Measurements from ENCODE around the gene TEN1. TPM values are rescaled to one million over a fixed set of nuclear protein-coding genes. Genes with fewer than 3 reads are reported as not detected.
A peak's percentile ranks its signal among the peaks of the same experiment; 100 is the strongest.

The TEN1 gene
- total and polyA plus RNA-seq, 9 of the 15 experiments (the other 6 are each of a cell fraction or from before 2014, with no cell fraction given) = 1.3 to 25.7 (median 10.1) TPM

DNA sequence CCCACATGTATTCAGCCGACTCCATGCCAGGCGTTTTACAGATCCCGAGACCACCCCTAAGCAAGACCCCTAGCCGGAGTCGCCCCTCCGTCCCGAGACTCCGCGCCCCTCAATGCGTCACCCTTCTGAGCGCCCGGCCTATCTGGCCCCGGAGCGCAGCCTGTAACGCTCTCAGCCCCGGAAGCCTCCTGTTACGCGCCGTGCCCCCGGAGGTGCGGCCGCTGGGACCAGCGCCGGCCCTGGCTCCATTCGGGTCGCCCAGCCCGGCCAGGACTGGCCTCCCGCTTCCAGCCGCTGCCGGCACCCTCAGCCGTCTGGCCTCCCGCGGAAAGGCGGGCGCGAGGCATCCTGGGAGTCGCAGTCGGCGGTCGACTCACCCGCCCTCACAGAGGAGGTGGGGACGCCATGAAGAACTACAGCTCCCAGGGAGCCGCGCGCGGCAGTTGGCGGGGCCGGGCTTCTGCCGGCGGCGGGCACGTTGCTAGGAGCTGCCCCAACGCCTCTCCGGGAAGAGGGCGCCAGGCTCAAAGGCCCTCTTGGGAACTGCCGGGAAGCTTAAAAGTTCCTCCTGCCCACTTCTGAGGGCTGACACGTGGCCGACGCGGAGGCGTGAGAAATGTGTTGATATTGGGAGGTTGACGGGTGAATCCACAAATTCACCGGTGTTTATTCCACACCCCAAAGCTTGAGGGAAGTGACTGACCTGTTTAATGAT, 38.2 kb upstream of the TEN1 start, which contains the start of gene FBF1 (continued):
- TF ChIP-seq, protein P1, sequence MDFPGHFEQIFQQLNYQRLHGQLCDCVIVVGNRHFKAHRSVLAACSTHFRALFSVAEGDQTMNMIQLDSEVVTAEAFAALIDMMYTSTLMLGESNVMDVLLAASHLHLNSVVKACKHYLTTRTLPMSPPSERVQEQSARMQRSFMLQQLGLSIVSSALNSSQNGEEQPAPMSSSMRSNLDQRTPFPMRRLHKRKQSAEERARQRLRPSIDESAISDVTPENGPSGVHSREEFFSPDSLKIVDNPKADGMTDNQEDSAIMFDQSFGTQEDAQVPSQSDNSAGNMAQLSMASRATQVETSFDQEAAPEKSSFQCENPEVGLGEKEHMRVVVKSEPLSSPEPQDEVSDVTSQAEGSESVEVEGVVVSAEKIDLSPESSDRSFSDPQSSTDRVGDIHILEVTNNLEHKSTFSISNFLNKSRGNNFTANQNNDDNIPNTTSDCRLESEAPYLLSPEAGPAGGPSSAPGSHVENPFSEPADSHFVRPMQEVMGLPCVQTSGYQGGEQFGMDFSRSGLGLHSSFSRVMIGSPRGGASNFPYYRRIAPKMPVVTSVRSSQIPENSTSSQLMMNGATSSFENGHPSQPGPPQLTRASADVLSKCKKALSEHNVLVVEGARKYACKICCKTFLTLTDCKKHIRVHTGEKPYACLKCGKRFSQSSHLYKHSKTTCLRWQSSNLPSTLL (IDR thresholded peaks at IDR 0.05) = no peak
- no peak for TF ChIP-seq NUFIP1 (IDR thresholded peaks at IDR 0.05; ENCODE audit: partially characterized antibody)
- no peak for TF ChIP-seq ZNF764 (CRISPR knock-in tag; IDR thresholded peaks at IDR 0.05; ENCODE audit: low read depth)
- TF ChIP-seq POLR2B (IDR thresholded peaks at IDR 0.05; ENCODE audit: low read depth, partially characterized antibody) = peak; percentile 93
- TF ChIP-seq, protein P2, sequence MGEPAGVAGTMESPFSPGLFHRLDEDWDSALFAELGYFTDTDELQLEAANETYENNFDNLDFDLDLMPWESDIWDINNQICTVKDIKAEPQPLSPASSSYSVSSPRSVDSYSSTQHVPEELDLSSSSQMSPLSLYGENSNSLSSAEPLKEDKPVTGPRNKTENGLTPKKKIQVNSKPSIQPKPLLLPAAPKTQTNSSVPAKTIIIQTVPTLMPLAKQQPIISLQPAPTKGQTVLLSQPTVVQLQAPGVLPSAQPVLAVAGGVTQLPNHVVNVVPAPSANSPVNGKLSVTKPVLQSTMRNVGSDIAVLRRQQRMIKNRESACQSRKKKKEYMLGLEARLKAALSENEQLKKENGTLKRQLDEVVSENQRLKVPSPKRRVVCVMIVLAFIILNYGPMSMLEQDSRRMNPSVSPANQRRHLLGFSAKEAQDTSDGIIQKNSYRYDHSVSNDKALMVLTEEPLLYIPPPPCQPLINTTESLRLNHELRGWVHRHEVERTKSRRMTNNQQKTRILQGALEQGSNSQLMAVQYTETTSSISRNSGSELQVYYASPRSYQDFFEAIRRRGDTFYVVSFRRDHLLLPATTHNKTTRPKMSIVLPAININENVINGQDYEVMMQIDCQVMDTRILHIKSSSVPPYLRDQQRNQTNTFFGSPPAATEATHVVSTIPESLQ (CRISPR knock-in tag; IDR thresholded peaks at IDR 0.05) = peak; percentile 96
- TF ChIP-seq, protein P3, sequence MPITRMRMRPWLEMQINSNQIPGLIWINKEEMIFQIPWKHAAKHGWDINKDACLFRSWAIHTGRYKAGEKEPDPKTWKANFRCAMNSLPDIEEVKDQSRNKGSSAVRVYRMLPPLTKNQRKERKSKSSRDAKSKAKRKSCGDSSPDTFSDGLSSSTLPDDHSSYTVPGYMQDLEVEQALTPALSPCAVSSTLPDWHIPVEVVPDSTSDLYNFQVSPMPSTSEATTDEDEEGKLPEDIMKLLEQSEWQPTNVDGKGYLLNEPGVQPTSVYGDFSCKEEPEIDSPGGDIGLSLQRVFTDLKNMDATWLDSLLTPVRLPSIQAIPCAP (CRISPR knock-in tag; IDR thresholded peaks at IDR 0.05; ENCODE audit: borderline replicate concordance) = no peak
- no peak for TF ChIP-seq NCOA2 (IDR thresholded peaks at IDR 0.05; ENCODE audit: partially characterized antibody in 2 of 2)
- TF ChIP-seq ELF4 (CRISPR knock-in tag; IDR thresholded peaks at IDR 0.05) = no peak
- TF ChIP-seq SMAD1 (IDR thresholded peaks at IDR 0.05; ENCODE audit: low read depth, low read length, partially characterized antibody) = no peak
- no peak for TF ChIP-seq HOXB6 (CRISPR knock-in tag; IDR thresholded peaks at IDR 0.05; ENCODE audit: borderline replicate concordance)
- TF ChIP-seq, protein P4, sequence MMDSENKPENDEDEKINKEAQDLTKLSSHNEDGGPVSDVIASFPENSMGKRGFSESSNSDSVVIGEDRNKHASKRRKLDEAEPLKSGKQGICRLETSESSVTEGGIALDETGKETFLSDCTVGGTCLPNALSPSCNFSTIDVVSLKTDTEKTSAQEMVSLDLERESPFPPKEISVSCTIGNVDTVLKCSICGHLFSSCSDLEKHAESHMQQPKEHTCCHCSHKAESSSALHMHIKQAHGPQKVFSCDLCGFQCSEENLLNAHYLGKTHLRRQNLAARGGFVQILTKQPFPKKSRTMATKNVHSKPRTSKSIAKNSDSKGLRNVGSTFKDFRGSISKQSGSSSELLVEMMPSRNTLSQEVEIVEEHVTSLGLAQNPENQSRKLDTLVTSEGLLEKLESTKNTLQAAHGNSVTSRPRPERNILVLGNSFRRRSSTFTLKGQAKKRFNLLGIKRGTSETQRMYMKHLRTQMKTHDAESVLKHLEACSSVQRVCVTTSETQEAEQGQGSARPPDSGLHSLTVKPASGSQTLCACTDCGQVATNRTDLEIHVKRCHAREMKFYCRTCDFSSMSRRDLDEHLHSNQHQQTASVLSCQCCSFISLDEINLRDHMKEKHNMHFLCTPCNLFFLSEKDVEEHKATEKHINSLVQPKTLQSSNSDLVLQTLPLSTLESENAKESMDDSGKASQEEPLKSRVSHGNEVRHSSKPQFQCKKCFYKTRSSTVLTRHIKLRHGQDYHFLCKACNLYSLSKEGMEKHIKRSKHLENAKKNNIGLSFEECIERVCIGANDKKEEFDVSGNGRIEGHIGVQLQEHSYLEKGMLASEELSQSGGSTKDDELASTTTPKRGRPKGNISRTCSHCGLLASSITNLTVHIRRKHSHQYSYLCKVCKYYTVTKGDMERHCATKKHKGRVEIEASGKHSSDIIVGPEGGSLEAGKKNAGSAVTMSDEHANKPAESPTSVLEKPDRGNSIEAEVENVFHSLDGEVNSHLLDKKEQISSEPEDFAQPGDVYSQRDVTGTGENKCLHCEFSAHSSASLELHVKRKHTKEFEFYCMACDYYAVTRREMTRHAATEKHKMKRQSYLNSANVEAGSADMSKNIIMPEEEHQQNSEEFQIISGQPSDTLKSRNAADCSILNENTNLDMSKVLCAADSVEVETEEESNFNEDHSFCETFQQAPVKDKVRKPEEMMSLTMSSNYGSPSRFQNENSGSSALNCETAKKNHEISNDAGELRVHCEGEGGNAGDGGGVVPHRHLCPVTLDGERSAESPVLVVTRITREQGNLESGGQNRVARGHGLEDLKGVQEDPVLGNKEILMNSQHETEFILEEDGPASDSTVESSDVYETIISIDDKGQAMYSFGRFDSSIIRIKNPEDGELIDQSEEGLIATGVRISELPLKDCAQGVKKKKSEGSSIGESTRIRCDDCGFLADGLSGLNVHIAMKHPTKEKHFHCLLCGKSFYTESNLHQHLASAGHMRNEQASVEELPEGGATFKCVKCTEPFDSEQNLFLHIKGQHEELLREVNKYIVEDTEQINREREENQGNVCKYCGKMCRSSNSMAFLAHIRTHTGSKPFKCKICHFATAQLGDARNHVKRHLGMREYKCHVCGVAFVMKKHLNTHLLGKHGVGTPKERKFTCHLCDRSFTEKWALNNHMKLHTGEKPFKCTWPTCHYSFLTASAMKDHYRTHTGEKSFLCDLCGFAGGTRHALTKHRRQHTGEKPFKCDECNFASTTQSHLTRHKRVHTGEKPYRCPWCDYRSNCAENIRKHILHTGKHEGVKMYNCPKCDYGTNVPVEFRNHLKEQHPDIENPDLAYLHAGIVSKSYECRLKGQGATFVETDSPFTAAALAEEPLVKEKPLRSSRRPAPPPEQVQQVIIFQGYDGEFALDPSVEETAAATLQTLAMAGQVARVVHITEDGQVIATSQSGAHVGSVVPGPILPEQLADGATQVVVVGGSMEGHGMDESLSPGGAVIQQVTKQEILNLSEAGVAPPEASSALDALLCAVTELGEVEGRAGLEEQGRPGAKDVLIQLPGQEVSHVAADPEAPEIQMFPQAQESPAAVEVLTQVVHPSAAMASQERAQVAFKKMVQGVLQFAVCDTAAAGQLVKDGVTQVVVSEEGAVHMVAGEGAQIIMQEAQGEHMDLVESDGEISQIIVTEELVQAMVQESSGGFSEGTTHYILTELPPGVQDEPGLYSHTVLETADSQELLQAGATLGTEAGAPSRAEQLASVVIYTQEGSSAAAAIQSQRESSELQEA (IDR thresholded peaks at IDR 0.05; ENCODE audit: low read depth) = no peak
- no peak for TF ChIP-seq DNMT1 (IDR thresholded peaks at IDR 0.05)
- TF ChIP-seq SMC3 (conservative IDR thresholded peaks at IDR 0.05; ENCODE audit: insufficient read depth, low read depth, low read length) = 0 out of 2 replicates have a peak, but pooled peaks have one; percentile 1
- no peak for TF ChIP-seq CBX3 (IDR thresholded peaks at IDR 0.05; ENCODE audit: borderline replicate concordance in 1 of 2, low read length in 2 of 2)
